NCI-H2196 treated with DMSO at 0.1 percent for 48 hours (cell line): ENCODE measurements around the gene AHCYL2.
"Not testable (repeated sequence)": the region's sequence is repeated elsewhere in the genome, so short reads cannot be mapped to it uniquely, and the experiment has no call there.

Source experiments
- DNase-seq: peaks from one replicate; lab custom pipeline; 2025; ENCODE audit not compliant: unreplicated experiment; lab: John Stamatoyannopoulos, UW

Gene AHCYL2

DNA sequence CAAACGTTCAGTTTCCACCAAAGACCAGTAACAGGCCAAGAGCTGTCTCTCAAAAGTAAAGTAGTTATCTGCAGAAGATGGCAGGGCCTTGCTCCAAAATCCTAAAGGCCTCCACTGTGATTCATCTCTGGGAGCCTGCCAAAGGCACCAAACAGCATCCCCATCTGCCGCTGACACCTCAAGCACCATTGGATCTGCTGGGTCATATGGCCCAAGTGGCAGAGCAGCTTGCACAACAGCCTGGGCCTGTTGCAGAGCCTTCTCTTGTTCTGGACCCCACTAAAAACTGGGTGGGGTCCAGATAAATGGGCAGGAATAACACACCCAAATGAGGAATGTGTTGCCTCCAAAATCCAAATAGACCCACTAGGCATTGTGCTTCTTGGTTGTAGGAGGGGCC is 222.1 kb downstream of the AHCYL2 start:
- not testable (repeated sequence) for DNase-seq

DNA sequence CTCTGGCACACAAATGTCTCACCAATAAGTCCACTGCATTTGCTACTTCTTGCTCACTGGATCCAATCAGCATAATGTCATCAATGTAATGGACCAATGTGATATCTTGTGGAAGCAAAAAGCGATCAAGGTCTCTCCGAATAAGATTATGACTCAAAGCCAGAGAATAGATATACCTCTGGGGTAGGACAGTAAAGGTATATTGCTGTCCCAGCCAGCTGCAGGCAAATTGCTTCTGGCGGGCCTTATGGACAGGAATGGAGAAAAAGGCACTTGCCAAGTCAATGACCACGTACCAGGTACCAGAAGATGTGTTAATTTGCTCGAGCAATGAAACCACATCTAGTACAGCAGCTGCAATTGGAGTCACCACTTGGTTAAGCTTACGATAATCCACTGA is 222.6 kb downstream of the AHCYL2 start:
- not testable (repeated sequence) for DNase-seq

DNA sequence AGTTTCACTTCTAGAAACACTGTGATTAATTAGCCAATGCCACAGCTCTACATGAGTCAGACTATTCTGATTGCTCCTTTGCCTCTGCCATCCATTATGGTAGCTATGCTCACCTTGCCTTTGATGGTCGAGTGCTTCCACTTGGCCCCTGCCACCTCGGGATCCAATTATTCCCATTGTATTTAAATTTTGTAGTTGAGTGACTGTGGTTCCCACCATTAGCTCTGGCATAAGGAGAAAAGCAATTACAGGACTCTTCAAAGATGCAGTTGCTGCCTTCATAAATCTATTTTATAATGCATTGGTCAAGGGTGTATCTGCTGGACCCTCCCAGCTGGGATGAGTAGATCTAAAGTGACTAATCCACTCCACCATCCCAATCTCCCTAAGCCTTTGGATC is 223.8 kb downstream of the AHCYL2 start:
- not testable (repeated sequence) for DNase-seq

DNA sequence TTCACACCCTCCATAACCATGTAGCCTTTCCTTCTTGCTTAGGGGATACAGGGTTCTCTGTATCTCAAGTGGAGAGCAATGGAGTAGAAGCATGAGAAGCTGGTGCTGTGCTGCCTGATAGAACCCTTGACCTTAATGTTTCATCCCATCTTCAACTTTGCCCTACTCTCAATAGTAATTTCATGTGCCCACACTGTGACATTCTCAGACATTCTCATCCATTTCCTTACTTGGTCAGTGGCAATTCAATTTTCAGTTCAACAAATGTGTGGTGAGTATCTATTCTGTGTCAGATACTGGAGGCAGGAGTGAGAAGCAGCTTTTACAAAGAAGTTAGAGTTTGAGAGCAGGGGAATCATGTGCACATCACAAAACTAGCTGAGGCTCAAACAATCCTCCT is 225.5 kb downstream of the AHCYL2 start:
- no peak for DNase-seq

DNA sequence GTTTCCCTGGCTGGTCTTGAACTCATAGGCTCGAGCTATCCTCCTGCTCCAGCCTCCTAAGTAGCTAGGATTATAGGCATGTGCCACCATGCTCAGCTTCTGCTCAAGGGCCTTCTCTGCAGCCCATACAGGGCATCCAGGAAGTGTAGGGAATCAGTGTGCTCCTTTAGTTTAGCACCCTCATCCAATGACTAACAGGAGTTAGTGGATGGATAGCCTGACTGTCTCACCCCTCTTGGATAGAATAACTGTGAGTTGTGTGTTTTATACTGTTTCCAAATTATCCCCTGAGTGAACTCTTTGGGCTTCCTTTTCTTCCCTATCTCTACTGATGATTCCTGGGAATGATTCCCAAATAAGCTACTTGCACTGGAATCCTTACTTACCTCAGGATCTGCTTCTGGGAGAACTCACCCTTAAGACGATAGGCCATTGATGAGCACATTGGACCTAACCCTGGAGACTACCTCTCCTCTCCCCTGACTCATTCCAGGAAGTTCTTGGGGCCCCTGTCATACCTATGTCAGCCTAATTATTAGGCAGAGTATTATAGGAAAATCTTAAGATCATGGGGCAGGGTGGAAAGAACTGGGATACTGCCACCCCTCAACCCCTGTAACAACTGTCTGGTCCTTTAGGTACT is 227.9 kb downstream of the AHCYL2 start:
- no peak for DNase-seq

DNA sequence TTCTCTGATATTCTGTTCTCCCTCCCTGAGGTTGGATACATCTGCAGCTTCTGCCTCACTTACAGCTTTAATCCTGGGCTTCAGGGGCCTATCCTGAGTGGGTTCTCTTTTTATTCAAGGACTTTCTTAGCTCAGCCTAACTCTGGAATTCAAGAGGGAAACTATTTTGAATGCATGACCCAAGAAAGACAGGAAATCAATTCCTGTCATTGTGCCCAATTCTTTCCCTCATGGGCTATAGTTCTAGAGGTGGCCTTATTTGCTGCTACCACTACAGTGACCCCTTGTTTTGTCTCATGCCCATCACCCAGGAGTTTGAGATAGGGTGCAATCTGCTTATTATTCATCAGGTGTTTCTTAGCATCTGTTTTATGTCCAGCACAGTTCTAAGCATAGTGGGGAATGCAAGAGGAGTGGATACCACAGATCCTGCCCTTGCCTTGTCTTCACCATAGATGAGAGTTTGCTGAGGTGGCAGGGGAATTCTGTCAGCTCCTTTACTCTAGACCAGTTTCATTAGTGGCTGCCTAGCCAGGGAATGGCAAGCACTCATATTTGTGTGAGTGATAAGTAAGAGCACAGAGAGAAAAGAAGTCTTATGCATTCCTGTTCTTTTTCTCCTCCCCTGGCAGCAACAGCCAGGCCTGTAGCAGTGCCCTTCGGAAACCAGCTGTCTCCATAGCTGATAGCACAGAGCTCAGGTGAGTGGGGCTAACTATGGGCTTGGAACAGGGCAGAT is 228.8 kb downstream of the AHCYL2 start:
- no peak for DNase-seq

DNA sequence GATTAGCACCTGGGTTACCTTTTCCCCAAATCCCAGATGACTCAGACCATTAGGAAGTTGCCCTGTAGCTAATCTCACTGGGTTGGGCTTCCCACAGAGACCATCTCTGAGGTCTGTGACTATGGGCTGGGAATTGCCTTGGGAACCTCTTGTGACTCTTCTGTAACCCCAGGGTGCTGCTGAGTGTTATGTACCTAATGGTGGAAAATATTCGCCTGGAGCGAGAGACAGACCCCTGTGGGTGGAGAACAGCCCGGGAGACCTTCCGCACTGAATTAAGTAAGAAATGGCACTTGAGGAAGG is 229.4 kb downstream of the AHCYL2 start:
- no peak for DNase-seq

DNA sequence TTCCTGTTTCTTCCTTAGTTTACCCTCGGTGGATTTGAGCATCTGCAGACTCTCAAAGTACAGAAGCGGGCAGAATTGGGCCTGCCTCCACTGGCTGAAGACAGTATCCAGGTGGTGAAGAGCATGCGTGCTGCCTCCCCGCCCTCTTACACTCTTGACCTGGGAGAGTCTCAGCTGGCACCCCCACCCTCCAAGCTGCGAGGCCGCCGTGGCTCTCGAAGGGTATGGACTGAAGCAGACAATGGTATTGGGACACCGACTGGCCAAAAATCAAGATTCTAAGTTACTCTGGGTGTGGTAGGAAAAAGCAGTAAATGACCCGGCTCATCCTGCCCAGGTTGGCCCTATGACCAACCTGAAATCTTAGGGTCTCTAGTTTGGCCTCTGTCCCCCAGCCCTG is 231.6 kb downstream of the AHCYL2 start:
- no peak for DNase-seq

DNA sequence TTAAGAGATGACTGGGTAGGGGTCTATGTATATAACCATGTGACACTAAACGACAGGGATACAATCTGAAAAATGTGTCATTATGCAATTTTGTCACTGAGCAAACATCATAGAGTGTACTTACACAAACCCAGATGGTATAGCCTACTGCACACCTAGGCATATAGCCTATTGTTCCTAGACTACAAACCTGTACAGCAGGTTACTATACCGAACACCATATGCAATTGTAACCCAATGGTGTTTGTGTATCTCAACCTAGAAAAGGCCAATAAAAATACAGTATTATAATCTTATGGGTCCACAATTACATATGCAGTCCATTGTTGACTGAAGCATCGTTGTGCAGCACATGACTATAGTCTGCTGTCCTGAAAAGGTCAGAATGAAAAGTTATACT is 232.3 kb downstream of the AHCYL2 start:
- no peak for DNase-seq

DNA sequence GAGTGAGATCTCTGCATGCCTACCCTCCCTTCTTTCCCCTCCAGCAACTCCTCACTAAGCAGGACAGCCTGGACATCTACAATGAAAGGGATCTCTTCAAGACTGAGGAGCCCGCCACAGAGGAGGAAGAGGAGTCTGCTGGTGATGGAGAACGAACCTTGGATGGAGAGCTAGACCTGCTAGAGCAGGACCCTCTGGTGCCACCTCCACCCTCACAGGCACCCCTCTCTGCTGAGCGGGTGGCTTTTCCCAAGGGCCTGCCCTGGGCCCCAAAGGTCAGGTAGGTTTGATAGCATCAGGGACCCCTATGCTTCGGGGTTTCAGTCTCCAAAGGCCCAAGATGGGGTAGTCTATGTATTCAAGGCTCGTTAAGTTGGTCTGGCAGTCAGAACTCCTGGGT is 233.3 kb downstream of the AHCYL2 start:
- DNase-seq = no peak

DNA sequence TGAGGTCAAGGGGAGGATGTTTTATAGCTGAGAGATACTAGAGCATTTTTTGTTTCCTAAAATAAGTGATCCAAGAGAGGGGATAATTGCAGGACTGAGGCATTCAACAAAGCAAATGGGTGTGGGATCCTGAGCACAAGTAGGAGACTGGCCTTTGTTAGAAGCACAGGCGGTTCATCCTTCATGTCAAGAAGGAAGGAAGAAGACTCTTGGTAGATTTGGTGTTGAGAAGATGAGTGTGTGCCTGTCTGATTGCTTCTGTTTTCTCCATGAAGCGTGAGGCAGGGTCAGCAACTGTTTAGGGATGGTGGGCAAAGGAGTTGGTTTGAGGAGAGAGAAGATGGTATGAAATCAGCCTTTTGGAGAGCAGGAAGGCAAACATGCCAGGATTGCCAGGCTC is 237.0 kb downstream of the AHCYL2 start:
- no peak for DNase-seq

DNA sequence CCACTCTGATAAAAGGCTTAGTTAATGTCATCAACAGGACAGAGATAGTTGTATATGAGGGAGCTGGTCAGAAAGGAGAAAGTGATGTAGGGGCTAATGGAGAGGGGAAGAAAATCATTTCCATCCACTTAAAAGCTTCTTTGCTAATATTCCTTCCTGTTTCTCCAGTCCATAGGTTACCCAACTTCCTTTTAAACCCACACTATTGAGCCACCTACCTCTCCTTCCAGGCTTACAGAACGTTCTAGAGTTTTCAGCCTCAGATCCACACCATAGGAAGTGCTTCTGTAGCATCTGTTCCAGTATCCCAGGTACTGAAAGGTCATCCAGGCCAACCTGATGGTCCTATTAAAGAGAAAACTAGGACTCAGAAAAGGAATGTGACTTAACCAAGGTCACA is 237.6 kb downstream of the AHCYL2 start:
- DNase-seq = no peak

DNA sequence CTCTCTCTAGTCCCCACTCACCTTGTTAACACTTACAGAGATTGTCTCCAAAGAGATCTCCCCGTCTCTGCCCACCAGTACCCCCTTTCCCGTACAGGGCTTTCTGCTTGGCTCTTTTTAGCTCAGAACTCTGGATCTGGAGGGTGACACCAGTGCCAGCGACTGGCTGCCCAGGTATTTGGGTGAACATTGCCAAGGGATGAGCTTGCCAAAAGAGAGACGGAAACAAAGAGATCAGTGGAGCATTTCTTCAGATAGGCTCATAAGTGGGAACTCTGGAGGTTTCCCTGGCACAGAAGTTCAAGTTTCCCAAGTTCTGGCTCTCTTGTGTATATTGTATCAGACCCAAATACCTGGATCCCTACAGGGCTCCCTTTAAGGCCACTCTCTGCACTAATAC is 239.4 kb downstream of the AHCYL2 start:
- no peak for DNase-seq

DNA sequence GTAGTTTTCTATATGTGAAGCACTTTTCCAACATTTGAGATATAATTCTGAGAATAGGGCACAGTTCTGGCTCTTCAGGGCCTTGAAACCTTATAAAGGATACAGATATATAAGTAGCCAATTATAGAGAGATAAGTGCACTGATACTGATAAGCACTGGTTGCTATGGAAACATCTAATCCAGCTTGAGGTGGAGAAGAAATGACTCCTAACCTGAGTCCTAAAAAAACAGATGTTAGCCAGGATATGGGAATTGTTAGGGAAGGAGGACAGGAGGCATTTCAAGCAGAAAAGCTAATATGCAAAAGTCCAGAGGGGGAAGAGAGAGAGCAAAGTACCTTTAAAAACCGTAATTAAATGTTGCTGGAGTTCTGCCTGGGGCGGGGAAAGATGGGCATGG is 240.2 kb downstream of the AHCYL2 start:
- no peak for DNase-seq

DNA sequence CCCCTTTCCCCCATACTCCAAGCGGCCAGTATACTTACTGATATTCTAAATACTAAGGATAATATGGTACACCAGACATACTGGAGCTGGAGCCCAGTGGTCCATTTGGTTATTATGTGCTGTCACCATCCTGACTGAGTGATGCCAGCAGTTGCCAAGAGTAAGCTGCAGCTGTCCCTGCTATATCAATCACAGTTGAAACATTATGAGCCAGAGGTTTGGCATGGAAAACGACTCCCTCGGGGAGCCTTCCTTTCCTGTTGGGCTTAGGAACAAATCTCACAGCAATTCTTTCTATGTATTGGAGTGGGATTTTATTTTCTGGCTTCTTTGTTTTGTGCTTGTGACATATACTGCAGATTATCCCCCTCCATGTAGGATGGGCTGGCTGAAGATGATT is 242.0 kb downstream of the AHCYL2 start:
- no peak for DNase-seq

DNA sequence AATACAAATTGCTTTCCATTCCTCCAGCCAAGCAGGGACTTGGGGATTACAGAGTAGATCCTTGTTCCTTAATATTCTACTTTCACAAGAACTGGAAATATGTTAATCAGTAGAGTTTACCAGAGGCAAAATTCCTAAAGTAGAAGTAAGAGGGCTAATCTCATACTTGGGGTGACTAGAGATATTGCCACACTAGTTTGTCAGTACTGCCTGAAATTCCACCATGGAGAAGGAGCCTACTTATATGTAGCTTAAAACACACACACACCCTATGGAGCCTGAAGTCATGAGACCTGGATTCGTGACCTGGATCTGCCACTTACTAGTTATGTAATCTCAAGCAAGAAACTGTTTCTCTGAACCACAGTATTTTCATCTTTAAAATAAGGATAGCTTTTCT is 243.3 kb downstream of the AHCYL2 start:
- DNase-seq = no peak

DNA sequence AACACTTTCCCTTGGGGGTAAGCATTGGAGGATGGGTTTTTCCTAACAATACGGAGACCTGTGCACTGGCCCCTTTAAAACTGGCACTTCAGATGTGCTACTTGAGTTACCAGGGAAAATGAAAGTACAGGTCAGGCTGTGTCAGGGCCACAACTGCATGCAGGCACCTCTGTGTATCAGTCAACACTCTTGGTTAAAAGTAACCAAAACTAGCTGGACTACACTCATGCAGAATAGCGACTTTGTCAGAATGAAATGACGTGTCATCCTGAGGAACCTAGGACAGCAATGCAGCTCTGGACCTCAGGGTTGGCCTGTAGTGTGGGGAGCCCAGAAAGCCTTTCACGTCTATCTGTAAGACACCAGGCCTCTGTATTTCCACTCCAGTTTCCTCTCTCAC is 243.7 kb downstream of the AHCYL2 start:
- no peak for DNase-seq

DNA sequence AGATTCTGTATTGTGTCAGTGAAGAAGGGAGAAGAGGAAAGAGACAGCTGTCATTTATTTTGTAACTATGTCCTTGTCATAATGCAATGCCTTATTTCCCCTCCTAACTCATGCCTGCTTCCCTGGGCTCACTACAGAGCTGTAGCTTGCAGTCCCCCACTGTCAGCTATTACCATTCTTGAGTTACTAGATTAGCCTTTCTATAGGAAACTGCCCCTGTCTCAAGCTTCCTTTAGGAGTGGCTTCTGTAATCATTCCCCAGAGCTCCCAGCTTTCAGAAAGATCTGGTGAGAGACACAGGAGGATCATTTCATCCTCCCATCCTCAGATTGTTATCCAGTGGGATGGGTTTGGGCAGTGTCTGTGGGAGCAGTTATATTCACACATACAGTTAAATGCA is 245.1 kb downstream of the AHCYL2 start:
- DNase-seq = no peak

DNA sequence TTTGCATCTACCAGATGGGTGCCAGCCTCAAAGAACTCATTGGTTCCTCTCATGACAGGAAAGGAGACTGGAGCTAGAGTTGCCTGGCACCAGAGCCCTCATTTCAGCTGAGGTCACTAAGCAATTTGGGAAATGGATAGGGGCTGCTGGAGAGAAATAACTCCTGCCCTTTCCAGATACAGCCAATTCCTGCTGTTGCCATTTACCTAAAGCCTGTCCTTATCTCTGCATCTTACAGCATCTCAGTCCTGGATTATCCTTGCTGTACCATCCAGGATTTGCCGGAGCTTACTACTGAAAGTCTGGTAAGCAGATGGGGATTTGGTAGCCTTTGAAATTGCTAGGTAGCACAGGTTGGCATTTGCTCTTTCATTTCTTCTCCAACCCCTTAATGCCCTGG is 245.6 kb downstream of the AHCYL2 start:
- DNase-seq = no peak

DNA sequence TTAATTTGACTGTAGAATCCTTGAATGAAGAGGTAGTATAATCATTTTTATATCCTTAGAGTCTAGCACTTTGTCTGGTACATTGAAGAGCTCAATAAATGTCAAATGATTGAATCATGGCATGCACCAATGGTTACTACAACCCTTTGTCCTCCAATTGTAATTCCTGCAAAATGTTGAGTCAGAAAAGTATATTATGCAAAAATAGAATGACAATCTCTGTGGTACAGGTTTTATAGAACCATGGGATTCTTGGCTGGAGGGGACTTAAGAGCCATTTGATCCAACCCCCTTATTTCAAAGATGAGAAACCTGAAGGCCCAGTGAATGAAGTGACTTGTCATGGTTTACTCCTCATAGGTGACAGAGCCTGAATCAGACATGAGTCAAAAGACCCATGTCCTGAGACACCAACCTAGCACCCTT is 246.6 kb downstream of the AHCYL2 start:
- no peak for DNase-seq

DNA sequence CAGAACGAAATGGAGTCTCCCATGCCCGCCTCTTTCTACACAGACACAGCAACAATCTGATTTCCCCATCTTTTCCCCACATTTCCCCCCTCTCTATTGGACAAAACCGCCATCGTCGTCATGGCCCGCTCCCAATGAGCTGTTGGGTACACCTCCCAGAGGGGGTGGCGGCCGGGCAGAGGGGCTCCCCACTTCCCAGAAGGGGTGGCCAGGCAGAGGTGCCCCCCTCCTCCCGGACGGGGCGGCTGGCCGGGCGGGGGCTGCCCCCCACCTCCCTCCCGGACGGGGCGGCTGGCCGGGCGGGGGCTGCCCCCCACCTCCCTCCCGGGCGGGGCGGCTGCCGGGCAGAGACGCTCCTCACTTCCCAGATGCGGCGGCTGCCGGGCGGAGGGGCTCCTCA is 251.1 kb downstream of the AHCYL2 start:
- not testable (repeated sequence) for DNase-seq

DNA sequence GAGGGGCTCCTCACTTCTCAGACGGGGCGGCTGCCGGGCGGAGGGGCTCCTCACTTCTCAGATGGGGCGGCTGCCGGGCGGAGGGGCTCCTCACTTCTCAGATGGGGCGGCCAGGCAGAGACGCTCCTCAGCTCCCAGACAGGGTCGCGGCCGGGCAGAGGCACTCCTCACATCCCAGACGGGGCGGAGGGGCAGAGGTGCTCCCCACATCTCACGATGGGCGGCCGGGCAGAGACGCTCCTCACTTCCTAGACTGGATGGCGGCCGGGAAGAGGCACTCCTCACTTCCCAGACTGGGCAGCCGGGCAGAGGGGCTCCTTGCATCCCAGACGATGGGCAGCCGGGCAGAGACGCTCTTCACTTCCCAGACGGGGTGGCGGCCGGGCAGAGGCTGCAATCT is 251.6 kb downstream of the AHCYL2 start:
- DNase-seq = not testable (repeated sequence)
